ENCODE results near the gene WNT8A.
"Not testable (repeated sequence)": the region's sequence is repeated elsewhere in the genome, so short reads cannot be mapped to it uniquely, and the experiment has no call there.

Gene WNT8A

GRCh38 chr5:138083702-138084101 lies at the start of gene WNT8A:
Gene WNT8A (plus strand): TSS chr5:138084033. CDS start chr5:138084128, 95 bp downstream.
- DNase-seq = no peak

GRCh38 chr5:138035605-138036537 lies 48.0 kb upstream of the WNT8A start:
- DNase-seq = peak in 1 of 2 experiments; percentile 79

GRCh38 chr5:138037271-138037670 lies 46.6 kb upstream of the WNT8A start:
- no peak for DNase-seq

- DNase-seq = no peak
Measured at GRCh38 chr5:138037907-138038633, 45.8 kb upstream of the WNT8A start.

- DNase-seq = no peak
Measured at GRCh38 chr5:138038826-138039225, 45.0 kb upstream of the WNT8A start.

- not testable (repeated sequence) for DNase-seq
Measured at GRCh38 chr5:138045283-138045682, 38.5 kb upstream of the WNT8A start.

GRCh38 chr5:138051441-138052296 lies 32.2 kb upstream of the WNT8A start:
- DNase-seq = no peak

GRCh38 chr5:138052718-138053117 lies 31.1 kb upstream of the WNT8A start:
- DNase-seq = not testable (repeated sequence)

GRCh38 chr5:138053554-138053953 lies 30.3 kb upstream of the WNT8A start:
- DNase-seq = no peak

- DNase-seq = no peak
Measured at GRCh38 chr5:138054206-138054605, 29.6 kb upstream of the WNT8A start.

GRCh38 chr5:138054847-138055558 lies 28.8 kb upstream of the WNT8A start:
- peak in 1 of 2 experiments; percentile 55 for DNase-seq

GRCh38 chr5:138064526-138064925 lies 19.3 kb upstream of the WNT8A start:
- DNase-seq = no peak

- DNase-seq = no peak
Measured at GRCh38 chr5:138065102-138065501, 18.7 kb upstream of the WNT8A start.

- DNase-seq = no peak
Measured at GRCh38 chr5:138067945-138068344, 15.9 kb upstream of the WNT8A start.

- no peak for DNase-seq
Measured at GRCh38 chr5:138068742-138069600, 14.9 kb upstream of the WNT8A start.

- DNase-seq = not testable (repeated sequence)
Measured at GRCh38 chr5:138070026-138070425, 13.8 kb upstream of the WNT8A start.

GRCh38 chr5:138077064-138077696 lies 6.7 kb upstream of the WNT8A start:
- DNase-seq = peak in 1 of 2 experiments; percentile 49

GRCh38 chr5:138078006-138078643 lies 5.7 kb upstream of the WNT8A start:
- no peak for DNase-seq

GRCh38 chr5:138082033-138082432 lies 1.8 kb upstream of the WNT8A start:
- no peak for DNase-seq

GRCh38 chr5:138091685-138092084 lies 7.9 kb downstream of the WNT8A start:
- no peak for DNase-seq
